Fibroblast of lung (primary cell): Measurements from ENCODE around the gene GARIN5B. TPM values are rescaled to one million over a fixed set of nuclear protein-coding genes. Genes with fewer than 3 reads are reported as not detected.

Experiments
- DNase-seq, 2 donors: peaks; one replicate each; pipeline versions ENCODE4 v3.0.0 to v3.0.0-alpha.2; 2010; ENCODE audit warnings: low read depth in 2 of 2
- H2AFZ ChIP-seq: 2 replicates; pipeline ENCODE4 v1.5.1; 2012; ENCODE audit warnings: low read length, control low read depth, inconsistent platforms
- H3K27ac ChIP-seq: 2 replicates; pipeline ENCODE4 v1.5.1; 2011; ENCODE audit warnings: low read length, control low read depth; ENCODE audit not compliant: insufficient read depth
- H3K27me3 ChIP-seq: 2 replicates; pipeline ENCODE4 v1.5.1; 2011; ENCODE audit warnings: mild to moderate bottlenecking, low read length; ENCODE audit not compliant: control insufficient read depth, insufficient read depth
- H3K36me3 ChIP-seq: 2 replicates; pipeline ENCODE4 v1.5.1; 2011; ENCODE audit warnings: low read length; ENCODE audit not compliant: control insufficient read depth, insufficient read depth
- H3K4me1 ChIP-seq: 2 replicates; pipeline ENCODE4 v1.5.1; 2011; ENCODE audit warnings: low read length; ENCODE audit not compliant: control insufficient read depth, insufficient read depth; ENCODE audit errors: extremely low read depth
- H3K4me2 ChIP-seq: 2 replicates; pipeline ENCODE4 v1.5.1; 2011; ENCODE audit warnings: low read length, control low read depth; ENCODE audit not compliant: insufficient read depth; ENCODE audit errors: extremely low read depth
- H3K4me3 ChIP-seq, 4 experiments: fragments of 200-600 bp in 1 of 4; sonication (generic) in 1 of 4; replicated peaks in 1 of 4; 2 replicates each; pipeline ENCODE4 v1.5.1; 2011 to 2016; ENCODE audit warnings: low read length in 4 of 4, low read depth in 3 of 4, mild to moderate bottlenecking in 3 of 4, control low read depth in 2 of 4, inconsistent platforms in 1 of 4, mixed read lengths in 1 of 4; ENCODE audit not compliant: insufficient read depth in 1 of 4; ENCODE audit errors: control extremely low read depth in 1 of 4
- H3K79me2 ChIP-seq: 2 replicates; pipeline ENCODE4 v1.5.1; 2012; ENCODE audit warnings: mild to moderate bottlenecking, low read length, inconsistent platforms; ENCODE audit not compliant: control insufficient read depth, insufficient read depth
- H3K9ac ChIP-seq: 2 replicates; pipeline ENCODE4 v1.5.1; 2011; ENCODE audit warnings: mild to moderate bottlenecking, low read length, control low read depth; ENCODE audit not compliant: insufficient read depth
- H3K9me3 ChIP-seq: 2 replicates; pipeline ENCODE4 v1.5.1; 2012; ENCODE audit warnings: low read depth, low read length; ENCODE audit not compliant: control insufficient read depth, insufficient read depth
- H4K20me1 ChIP-seq: 2 replicates; pipeline ENCODE4 v1.5.1; 2011; ENCODE audit warnings: low read length; ENCODE audit not compliant: control insufficient read depth, insufficient read depth; ENCODE audit errors: extremely low read depth
- CTCF ChIP-seq, 2 donors: IDR thresholded peaks in 1 of 2; conservative IDR thresholded peaks in 1 of 2; 1 replicate in 1 of 2; 2 replicates in 1 of 2; pipeline ENCODE4 v1.5.1; 2011 to 2012; ENCODE audit warnings: low read length in 2 of 2, control low read depth in 1 of 2, inconsistent platforms in 1 of 2, low read depth in 1 of 2, mild to moderate bottlenecking in 1 of 2
- EZH2 ChIP-seq: IDR thresholded peaks from 2 replicates; pipeline ENCODE4 v1.5.1; 2012; ENCODE audit warnings: low read length, control low read depth, mild to moderate bottlenecking; ENCODE audit errors: missing control alignments
- polyA plus RNA-seq, 2 donors: library from polyadenylated mRNA; depleted of rRNA in 1 of 2; stranded (reverse) in 1 of 2; unstranded in 1 of 2; fragments of >200 nt; gene quantifications; 2 replicates each; pipeline ENCODE4 v1.2.1, GENCODE V29; 2011 to 2012; ENCODE audit warnings: missing spikeins in 1 of 2
- total RNA-seq: library from RNA; depleted of rRNA; stranded (reverse); fragments of >200 nt; gene quantifications from 2 replicates; pipeline ENCODE4 v1.2.1, GENCODE V29; 2014

GARIN5B gene
- total and polyA plus RNA-seq, 2 donors (not counting 1 experiment from before 2014, with no cell fraction given): not detected

GRCh38 chr19:55345101-55345817 is 17.8 kb downstream of the GARIN5B start:
- no peak for TF ChIP-seq CTCF (conservative IDR thresholded peaks at IDR 0.05 in 1 of 2, IDR thresholded peaks at IDR 0.05 in 1 of 2; ENCODE audit: low read depth in 1 of 2, low read length in 2 of 2)
- no peak for TF ChIP-seq EZH2
- no peaks in the 10 kb centered on the region for H3K9me3 ChIP-seq
- H3K4me3 ChIP-seq: no peak overlapping the region
- no peaks in the 10 kb centered on the region for H4K20me1 ChIP-seq
- H3K4me1 ChIP-seq: peaks cover 5% of the 10 kb centered on the region
- no peak overlapping the region for H3K4me2 ChIP-seq
- H3K9ac ChIP-seq: no peak overlapping the region
- peaks cover 4% of the 10 kb centered on the region for H3K36me3 ChIP-seq
- no peaks in the 10 kb centered on the region for H3K27me3 ChIP-seq
- H3K79me2 ChIP-seq: no peaks in the 10 kb centered on the region
- H3K27ac ChIP-seq: no peak overlapping the region
- H2AFZ ChIP-seq: no peak overlapping the region
- DNase-seq: no peak

- DNase-seq: peak in 1 of 2 donors; percentile 40
- no peak overlapping the region for H3K27ac ChIP-seq
- no peak overlapping the region for H2AFZ ChIP-seq
Observed at GRCh38 chr19:55344444-55344843, 18.6 kb downstream of the GARIN5B start.

More at GRCh38 chr19:55344444-55344843, 18.6 kb downstream of the GARIN5B start:
- no peaks in the 10 kb centered on the region for H3K9me3 ChIP-seq
- no peak overlapping the region for H3K9ac ChIP-seq
- peaks cover 4% of the 10 kb centered on the region for H3K36me3 ChIP-seq
- no peak overlapping the region for H3K4me2 ChIP-seq
- H3K4me1 ChIP-seq: peaks cover 8% of the 10 kb centered on the region
- no peaks in the 10 kb centered on the region for H4K20me1 ChIP-seq
- H3K4me3 ChIP-seq: no peak overlapping the region
- no peak for TF ChIP-seq EZH2
- TF ChIP-seq CTCF (conservative IDR thresholded peaks at IDR 0.05 in 1 of 2, IDR thresholded peaks at IDR 0.05 in 1 of 2; ENCODE audit: low read depth in 1 of 2, low read length in 2 of 2): no peak
- H3K27me3 ChIP-seq: no peaks in the 10 kb centered on the region
- H3K79me2 ChIP-seq: no peaks in the 10 kb centered on the region
